Trophoblast cell (in vitro differentiated cells and primary cell): ENCODE results near the gene SNORC.

ENCODE experiments used
- DNase-seq, 2 donors: peaks; one replicate each; pipeline ENCODE4 v3.0.0-alpha.2; 2016
- H2AFZ ChIP-seq: 2 replicates; pipeline ENCODE4 v1.6.1; 2013; ENCODE audit warnings: low read length, moderate library complexity, mild to moderate bottlenecking; ENCODE audit not compliant: insufficient read depth, poor library complexity
- H2AK5ac ChIP-seq: 2 replicates; pipeline ENCODE4 v1.6.1; 2013; ENCODE audit warnings: mild to moderate bottlenecking, low read length
- H2BK120ac ChIP-seq: 2 replicates; pipeline ENCODE4 v1.6.1; 2013; ENCODE audit warnings: low read length, mild to moderate bottlenecking, moderate library complexity; ENCODE audit not compliant: insufficient read depth, poor library complexity
- H2BK12ac ChIP-seq: 2 replicates; pipeline ENCODE4 v1.6.1; 2013; ENCODE audit warnings: mild to moderate bottlenecking, low read length, moderate library complexity
- H2BK5ac ChIP-seq: 2 replicates; pipeline ENCODE4 v1.6.1; 2013; ENCODE audit warnings: low read length, low read depth, moderate library complexity, mild to moderate bottlenecking; ENCODE audit not compliant: poor library complexity
- H3K14ac ChIP-seq: 2 replicates; pipeline ENCODE4 v1.6.1; 2013; ENCODE audit warnings: mild to moderate bottlenecking, low read length
- H3K18ac ChIP-seq: 2 replicates; pipeline ENCODE4 v1.6.1; 2013; ENCODE audit warnings: mild to moderate bottlenecking, low read length
- H3K23ac ChIP-seq: 2 replicates; pipeline ENCODE4 v1.6.1; 2013; ENCODE audit warnings: low read length
- H3K27ac ChIP-seq: 2 replicates; pipeline ENCODE4 v1.5.1; 2013; ENCODE audit warnings: low read depth, mild to moderate bottlenecking, inconsistent platforms, low read length, moderate library complexity
- H3K27me3 ChIP-seq: 2 replicates; pipeline ENCODE4 v1.6.1; 2013; ENCODE audit warnings: inconsistent platforms, mild to moderate bottlenecking, low read length, moderate library complexity; ENCODE audit not compliant: insufficient read depth
- H3K36me3 ChIP-seq, 2 experiments: 1 replicate in 1 of 2; 2 replicates in 1 of 2; pipeline ENCODE4 v1.6.1; 2013; ENCODE audit warnings: low read length in 2 of 2, mild to moderate bottlenecking in 2 of 2, moderate library complexity in 1 of 2; ENCODE audit not compliant: insufficient read depth in 2 of 2, control insufficient read depth in 1 of 2
- H3K4ac ChIP-seq: 2 replicates; pipeline ENCODE4 v1.6.1; 2013; ENCODE audit warnings: low read depth, mild to moderate bottlenecking, low read length, moderate library complexity
- H3K4me1 ChIP-seq, 2 experiments: 1 replicate in 1 of 2; 2 replicates in 1 of 2; pipeline ENCODE4 v1.6.1; 2013; ENCODE audit warnings: low read length in 2 of 2, mild to moderate bottlenecking in 2 of 2, moderate library complexity in 1 of 2; ENCODE audit not compliant: insufficient read depth in 2 of 2, control insufficient read depth in 1 of 2
- H3K4me2 ChIP-seq: 2 replicates; pipeline ENCODE4 v1.6.1; 2013; ENCODE audit warnings: inconsistent platforms, mild to moderate bottlenecking, low read length, moderate library complexity
- H3K4me3 ChIP-seq: 2 replicates; pipeline ENCODE4 v1.5.1; 2013; ENCODE audit warnings: mild to moderate bottlenecking, low read depth, low read length, inconsistent platforms
- H3K79me1 ChIP-seq: one replicate; pipeline ENCODE4 v1.6.1; 2013; ENCODE audit warnings: low read length
- H3K79me2 ChIP-seq: 2 replicates; pipeline ENCODE4 v1.6.1; 2013; ENCODE audit warnings: low read length, mild to moderate bottlenecking; ENCODE audit not compliant: control insufficient read depth, insufficient read depth, poor library complexity
- H3K9ac ChIP-seq: 2 replicates; pipeline ENCODE4 v1.6.1; 2013; ENCODE audit warnings: mild to moderate bottlenecking, low read length
- H3K9me3 ChIP-seq: 2 replicates; pipeline ENCODE4 v1.6.1; 2013; ENCODE audit warnings: low read depth, mild to moderate bottlenecking, control low read depth, inconsistent platforms, low read length; ENCODE audit not compliant: insufficient read depth
- H4K12ac ChIP-seq: 2 replicates; pipeline ENCODE4 v1.6.1; 2013; ENCODE audit warnings: low read depth, mild to moderate bottlenecking, low read length, moderate library complexity
- H4K8ac ChIP-seq: 2 replicates; pipeline ENCODE4 v1.6.1; 2013; ENCODE audit warnings: low read depth, mild to moderate bottlenecking, low read length, moderate library complexity
- H4K91ac ChIP-seq: one replicate; pipeline ENCODE4 v1.6.1; 2013; ENCODE audit warnings: low read depth, mild to moderate bottlenecking, low read length, moderate library complexity
- WGBS: extraction: QIAGEN DNeasy Blood & Tissue Kit; methylation state at CpG from one replicate; pipeline ENCODE4 v1.1.7; 2013; ENCODE audit warnings: missing lambda C conversion rate; ENCODE audit not compliant: insufficient read length, insufficient coverage; ENCODE audit errors: extremely low coverage; 5-methylcytosine and 5-hydroxymethylcytosine counted together

The SNORC gene

DNA sequence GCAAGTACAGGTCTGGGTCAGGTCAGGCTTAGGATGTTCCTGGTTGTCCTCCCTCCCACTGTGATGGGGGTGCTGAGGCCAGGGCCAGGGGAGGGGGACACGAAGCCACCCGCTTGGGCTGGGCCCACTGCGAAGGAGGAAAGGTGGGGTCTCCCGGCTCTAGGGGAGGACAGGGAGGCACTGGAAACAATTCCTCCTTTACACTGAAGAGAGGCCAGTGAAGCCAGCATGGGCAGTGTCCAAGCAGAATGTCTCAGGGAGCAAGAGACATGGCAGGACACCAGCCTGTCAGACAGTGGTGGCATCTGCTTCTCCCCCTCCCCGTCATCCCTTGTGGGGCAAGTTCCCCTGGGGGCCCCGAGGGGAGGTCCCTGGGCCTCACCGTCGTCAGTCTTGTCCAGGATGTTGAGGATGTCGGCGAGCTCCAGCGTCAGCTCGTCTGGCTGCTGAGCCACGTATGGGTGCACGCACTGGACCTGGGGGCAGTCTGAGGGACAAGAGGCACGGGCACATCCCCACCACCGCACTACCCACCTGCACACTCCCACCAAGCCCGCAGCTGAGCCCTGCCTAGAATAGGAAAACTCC, 10.8 kb downstream of the SNORC start:
- H3K79me2 ChIP-seq = no peaks in the 10 kb centered on the region
- H3K4me2 ChIP-seq = no peak overlapping the region
- H3K9me3 ChIP-seq = no peaks in the 10 kb centered on the region
- H3K18ac ChIP-seq = no peak overlapping the region
- DNase-seq = no peak
- no peak overlapping the region for H3K4me3 ChIP-seq
- H3K4me1 ChIP-seq = peaks cover 0 to 11% of the 10 kb centered on the region in 2 experiments
- H2AK5ac ChIP-seq = no peak overlapping the region
- H4K91ac ChIP-seq = no peak overlapping the region
- no peak overlapping the region for H4K8ac ChIP-seq
- H3K27ac ChIP-seq = no peak overlapping the region
- peak overlapping the region; percentile 16 for H4K12ac ChIP-seq
- peaks cover 12% of the 10 kb centered on the region for H3K27me3 ChIP-seq
- no peak overlapping the region for H2AFZ ChIP-seq
- H3K23ac ChIP-seq = no peak overlapping the region
- WGBS = no CpG with 5 or more reads among the region's 17 CpGs
- no peaks in the 10 kb centered on the region for H3K79me1 ChIP-seq
- H2BK120ac ChIP-seq = no peak overlapping the region
- H2BK5ac ChIP-seq = no peak overlapping the region
- no peaks in the 10 kb centered on the region for H3K36me3 ChIP-seq
- no peak overlapping the region for H3K14ac ChIP-seq
- no peak overlapping the region for H3K9ac ChIP-seq
- H3K4ac ChIP-seq = no peak overlapping the region
- H2BK12ac ChIP-seq = no peak overlapping the region

GRCh38 chr2:232882085-232882484, 12.0 kb downstream of the SNORC start:
- H4K91ac ChIP-seq = no peak overlapping the region

DNA sequence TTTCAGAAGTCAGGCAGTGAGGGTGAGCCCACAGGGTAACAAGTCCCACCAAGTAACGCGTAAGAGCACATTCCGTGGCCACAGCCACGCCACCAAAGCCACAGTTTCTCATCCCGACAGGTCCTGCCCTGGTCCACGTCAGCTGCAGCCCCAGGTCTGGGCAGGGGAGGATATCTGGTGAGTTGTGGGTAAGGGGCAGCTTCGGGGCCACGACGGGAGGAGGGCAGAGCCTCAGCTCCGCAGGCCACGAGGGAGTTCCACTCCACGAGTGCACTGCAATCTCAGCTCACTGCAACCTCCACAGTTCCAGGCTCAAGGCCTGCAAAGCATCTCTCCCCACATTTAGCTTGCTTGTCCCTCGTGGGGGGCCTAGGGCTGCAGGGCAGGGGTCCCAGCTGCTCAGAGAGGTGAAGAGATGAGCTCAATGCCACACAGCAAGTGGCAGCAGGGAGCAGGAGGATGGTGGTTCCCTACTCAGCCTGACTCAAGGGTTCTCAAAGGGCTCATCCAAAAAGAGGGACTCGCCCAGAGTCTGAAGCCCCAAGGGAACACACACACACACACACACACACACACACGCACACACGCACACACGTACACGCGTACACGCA, 12.5 kb downstream of the SNORC start:
- no peak overlapping the region for H3K18ac ChIP-seq
- no peak overlapping the region for H4K12ac ChIP-seq
- no peak overlapping the region for H3K4me2 ChIP-seq
- no peak overlapping the region for H3K4me3 ChIP-seq
- H2BK5ac ChIP-seq = no peak overlapping the region
- H4K8ac ChIP-seq = no peak overlapping the region
- H3K27ac ChIP-seq = no peak overlapping the region
- peaks cover 4% of the 10 kb centered on the region for H3K9me3 ChIP-seq
- H3K14ac ChIP-seq = no peak overlapping the region
- no peak overlapping the region for H4K91ac ChIP-seq
- no peaks in the 10 kb centered on the region for H3K79me2 ChIP-seq
- peaks cover 0 to 3% of the 10 kb centered on the region in 2 experiments for H3K4me1 ChIP-seq
- H3K9ac ChIP-seq = no peak overlapping the region
- H3K23ac ChIP-seq = no peak overlapping the region
- H2AK5ac ChIP-seq = no peak overlapping the region
- H3K27me3 ChIP-seq = no peaks in the 10 kb centered on the region
- no peak overlapping the region for H2AFZ ChIP-seq
- WGBS = no CpG with 5 or more reads among the region's 20 CpGs
- DNase-seq = no peak
- no peak overlapping the region for H3K4ac ChIP-seq
- no peak overlapping the region for H2BK120ac ChIP-seq
- H3K79me1 ChIP-seq = no peaks in the 10 kb centered on the region
- H2BK12ac ChIP-seq = no peak overlapping the region
- no peaks in the 10 kb centered on the region for H3K36me3 ChIP-seq

More at GRCh38 chr2:232882085-232882484, 12.0 kb downstream of the SNORC start:
- Histone ChIP-seq H3K27me3 (peaks cover 1% of the 10 kb centered on the region), H3K4ac (no peak overlapping the region), H2BK5ac (no peak overlapping the region), H2BK120ac (no peak overlapping the region), H3K9ac (no peak overlapping the region), H3K4me2 (no peak overlapping the region), H3K36me3 (no peaks in the 10 kb centered on the region), H2AK5ac (no peak overlapping the region), H3K79me2 (no peaks in the 10 kb centered on the region), H4K12ac (no peak overlapping the region), H3K4me3 (no peak overlapping the region), H3K18ac (no peak overlapping the region), H3K9me3 (peaks cover 4% of the 10 kb centered on the region), H4K8ac (no peak overlapping the region), H2AFZ (no peak overlapping the region), H3K14ac (no peak overlapping the region), H3K23ac (no peak overlapping the region), H2BK12ac (no peak overlapping the region), H3K27ac (no peak overlapping the region), H3K79me1 (no peaks in the 10 kb centered on the region), H3K4me1 (peaks cover 0 to 3% of the 10 kb centered on the region in 2 experiments)
- DNase-seq = no peak
- no CpG with 5 or more reads among the region's 17 CpGs for WGBS

- Histone ChIP-seq H3K18ac (no peak overlapping the region), H4K91ac (no peak overlapping the region), H3K79me1 (no peaks in the 10 kb centered on the region), H4K8ac (no peak overlapping the region), H3K4ac (no peak overlapping the region), H2AK5ac (no peak overlapping the region), H2BK12ac (no peak overlapping the region), H3K4me3 (no peak overlapping the region), H3K27me3 (no peaks in the 10 kb centered on the region), H3K4me1 (peaks cover 0 to 3% of the 10 kb centered on the region in 2 experiments), H3K79me2 (no peaks in the 10 kb centered on the region), H4K12ac (no peak overlapping the region), H2BK120ac (no peak overlapping the region), H3K14ac (no peak overlapping the region), H3K9me3 (peaks cover 6% of the 10 kb centered on the region), H3K36me3 (no peaks in the 10 kb centered on the region), H3K4me2 (no peak overlapping the region), H3K23ac (no peak overlapping the region), H2AFZ (no peak overlapping the region), H3K9ac (no peak overlapping the region), H2BK5ac (no peak overlapping the region), H3K27ac (no peak overlapping the region)
- DNase-seq = no peak
- WGBS = no CpG with 5 or more reads among the region's 29 CpGs
These were observed 13.2 kb downstream of the SNORC start for GRCh38 chr2:232883116-232883721.
